HG03439 (cell line): Measurements from ENCODE around the gene HDAC8.

ENCODE experiments used
- ATAC-seq: cut with Tn5 transposase; IDR thresholded peaks from one replicate; pipeline ENCODE4 v1.9.1; 2021; ENCODE audit warnings: mild to moderate bottlenecking, moderate library complexity; ENCODE audit not compliant: unreplicated experiment

HDAC8 gene

DNA sequence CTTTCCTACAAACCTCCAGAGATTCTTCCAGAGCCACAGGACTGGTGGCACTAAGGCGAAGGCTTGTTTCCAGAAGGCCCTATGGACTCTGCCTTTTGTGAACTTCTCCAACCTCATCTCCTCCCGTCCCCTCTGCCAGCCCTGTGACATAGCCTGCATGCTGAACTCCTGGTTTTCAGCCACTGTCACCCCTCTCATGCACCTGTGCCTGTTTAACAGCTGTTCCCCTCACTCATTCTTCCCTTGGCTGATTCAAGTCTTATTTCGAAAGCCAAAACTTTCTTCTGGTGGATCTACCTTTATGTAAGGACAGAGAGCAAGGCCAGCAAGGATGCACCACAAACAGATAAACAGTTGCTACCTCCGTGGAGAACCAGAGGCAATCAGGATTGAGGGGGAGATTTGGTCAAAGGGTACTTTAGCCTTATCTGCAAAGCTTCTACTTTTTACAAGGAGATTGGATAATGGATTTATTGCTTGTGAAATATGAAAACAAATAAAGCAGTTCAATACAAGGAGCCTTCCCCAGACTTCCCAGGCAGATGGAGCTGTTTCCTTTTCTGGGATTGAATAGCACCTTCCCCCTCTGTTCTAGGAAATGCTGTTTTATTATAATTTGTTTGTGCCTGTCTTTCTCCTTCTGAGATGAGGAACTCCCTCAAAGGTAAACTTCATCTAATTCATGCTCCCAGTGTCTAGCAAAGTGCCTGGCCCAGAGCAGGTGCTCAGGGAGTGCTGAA is 272.6 kb downstream of the HDAC8 start:
- no peak for ATAC-seq

GRCh38 chrX:72297953-72298730 is 274.5 kb downstream of the HDAC8 start:
- no peak for ATAC-seq

GRCh38 chrX:72296991-72297390 is 275.7 kb downstream of the HDAC8 start:
- no peak for ATAC-seq

- ATAC-seq: no peak
Observed at GRCh38 chrX:72295745-72296144, 276.9 kb downstream of the HDAC8 start.

- no peak for ATAC-seq
Observed at GRCh38 chrX:72294497-72294896, 278.1 kb downstream of the HDAC8 start.

- no peak for ATAC-seq
Observed at GRCh38 chrX:72282302-72282701, 290.3 kb downstream of the HDAC8 start.

DNA sequence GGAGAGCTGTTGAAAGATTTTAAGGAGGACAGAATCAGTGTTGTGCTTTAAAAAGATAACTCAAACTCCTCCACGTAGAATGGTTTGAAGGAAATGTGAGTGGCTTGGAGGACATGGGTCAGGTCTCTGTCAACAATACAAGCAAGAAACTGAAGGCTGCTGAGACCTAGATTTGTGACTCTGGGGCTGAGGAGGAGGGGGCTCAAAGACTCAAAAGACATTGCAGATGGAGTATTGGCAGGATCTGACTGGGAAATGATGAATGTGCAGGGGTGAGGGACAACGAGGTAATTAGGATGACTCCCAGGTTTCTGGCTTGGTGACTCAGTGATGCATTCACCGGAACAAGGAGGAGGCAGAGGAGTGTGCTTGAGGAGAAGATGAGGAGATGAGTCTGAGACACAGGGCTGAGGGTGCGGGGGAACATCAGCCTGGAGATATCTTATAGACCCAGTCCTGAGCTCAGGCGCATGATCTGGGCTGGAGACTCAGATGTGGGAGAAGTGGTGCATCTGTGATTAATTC is 292.3 kb downstream of the HDAC8 start:
- ATAC-seq: no peak
